Measurements from ENCODE around the gene PTPDC1. TPM values are rescaled to one million over a fixed set of nuclear protein-coding genes. Genes with fewer than 3 reads are reported as not detected.
"Not testable (repeated sequence)": the region's sequence is repeated elsewhere in the genome, so short reads cannot be mapped to it uniquely, and the experiment has no call there.

PTPDC1 gene
- total and polyA plus RNA-seq, 5 experiments from 2014 or later: 1.9 to 10.2 (median 4.9) TPM

- H3K4me3 Mint-ChIP-seq: no peak overlapping the region
- ATAC-seq: no peak
- no peaks in the 10 kb centered on the region for H3K9me3 Mint-ChIP-seq
- peaks cover under 1 to 30% (median 19%) of the 10 kb centered on the region in 3 donors for H3K36me3 Mint-ChIP-seq
- no peaks in the 10 kb centered on the region for H3K27me3 Mint-ChIP-seq
- H3K27ac Mint-ChIP-seq: peak overlapping the region in 2 of 10 donors; percentile 9 to 58
- POLR2A ChIA-PET: no interaction called here
- peaks cover 8 to 17% (median 12%) of the 10 kb centered on the region in 4 donors for H3K4me1 Mint-ChIP-seq
- DNase-seq: no peak
These were observed 16.1 kb downstream of the PTPDC1 start for GRCh38 chr9:94100152-94100879.

GRCh38 chr9:94101162-94101853 is 17.0 kb downstream of the PTPDC1 start:
- DNase-seq (no peak), ATAC-seq (no peak)
- peaks cover 0 to 22% (median 18%) of the 10 kb centered on the region in 3 donors for H3K36me3 Mint-ChIP-seq
- peaks cover 8 to 17% (median 12%) of the 10 kb centered on the region in 4 donors for H3K4me1 Mint-ChIP-seq
- no peak overlapping the region for H3K4me3 Mint-ChIP-seq
- H3K9me3 Mint-ChIP-seq: no peaks in the 10 kb centered on the region
- H3K27ac Mint-ChIP-seq: peak overlapping the region in 3 of 10 donors; percentile 6 to 33 (median 9)
- H3K27me3 Mint-ChIP-seq: no peaks in the 10 kb centered on the region
- POLR2A ChIA-PET: no interaction called here

GRCh38 chr9:94108584-94108983 is 24.3 kb downstream of the PTPDC1 start:
- POLR2A ChIA-PET: no interaction called here

GRCh38 chr9:94110821-94111252 is 26.6 kb downstream of the PTPDC1 start:
- Mint-ChIP-seq H3K4me1 (peaks cover 0 to 7% (median under 1%) of the 10 kb centered on the region in 4 donors), H3K27me3 (no peaks in the 10 kb centered on the region), H3K4me3 (no peak overlapping the region), H3K9me3 (peaks cover 0 to 4% (median 0%) of the 10 kb centered on the region in 9 donors), H3K36me3 (peaks cover 0 to 2% (median 0%) of the 10 kb centered on the region in 3 donors), H3K27ac (no peak overlapping the region)
- ATAC-seq: no peak
- POLR2A ChIA-PET: no interaction called here
- no peak for DNase-seq

More at GRCh38 chr9:94108584-94108983, 24.3 kb downstream of the PTPDC1 start:
- Mint-ChIP-seq H3K27me3 (no peaks in the 10 kb centered on the region), H3K9me3 (peaks cover 0 to 4% (median 0%) of the 10 kb centered on the region in 9 donors), H3K36me3 (peaks cover 0 to 6% (median 2%) of the 10 kb centered on the region in 3 donors), H3K4me3 (no peak overlapping the region), H3K27ac (no peak overlapping the region), H3K4me1 (peaks cover 0 to 7% (median 2%) of the 10 kb centered on the region in 4 donors)
- no peak for ATAC-seq
- DNase-seq: no peak

GRCh38 chr9:94111446-94111845 is 27.2 kb downstream of the PTPDC1 start:
- no peaks in the 10 kb centered on the region for H3K27me3 Mint-ChIP-seq
- H3K4me1 Mint-ChIP-seq: peaks cover 0 to 7% (median under 1%) of the 10 kb centered on the region in 4 donors
- H3K27ac Mint-ChIP-seq: no peak overlapping the region
- no peak overlapping the region for H3K4me3 Mint-ChIP-seq
- peaks cover 0 to 4% (median 0%) of the 10 kb centered on the region in 9 donors for H3K9me3 Mint-ChIP-seq
- H3K36me3 Mint-ChIP-seq: peaks cover 0 to 2% (median 0%) of the 10 kb centered on the region in 3 donors
- POLR2A ChIA-PET: no interaction called here
- ATAC-seq: no peak
- DNase-seq: no peak

GRCh38 chr9:94112716-94113465 is 28.6 kb downstream of the PTPDC1 start:
- POLR2A ChIA-PET: no interaction called here
- H3K4me1 Mint-ChIP-seq: peaks cover 0 to 7% (median under 1%) of the 10 kb centered on the region in 4 donors
- peaks cover 0 to 4% (median 0%) of the 10 kb centered on the region in 9 donors for H3K9me3 Mint-ChIP-seq
- H3K27me3 Mint-ChIP-seq: no peaks in the 10 kb centered on the region
- ATAC-seq (no peak), DNase-seq (no peak)
- H3K4me3 Mint-ChIP-seq: no peak overlapping the region
- H3K27ac Mint-ChIP-seq: no peak overlapping the region
- H3K36me3 Mint-ChIP-seq: peaks cover 0 to 2% (median 0%) of the 10 kb centered on the region in 3 donors

- H3K36me3 Mint-ChIP-seq: peaks cover 8 to 22% (median 12%) of the 10 kb centered on the region in 3 donors
- H3K4me1 Mint-ChIP-seq, H3K4me3 Mint-ChIP-seq, H3K9me3 Mint-ChIP-seq, POLR2A ChIA-PET, H3K27me3 Mint-ChIP-seq, DNase-seq, ATAC-seq, H3K27ac Mint-ChIP-seq: not testable (repeated sequence)
These were observed 35.8 kb downstream of the PTPDC1 start for GRCh38 chr9:94120088-94120487.

- peaks cover 8 to 27% (median 12%) of the 10 kb centered on the region in 3 donors for H3K36me3 Mint-ChIP-seq
- H3K4me1 Mint-ChIP-seq: no peaks in the 10 kb centered on the region
- DNase-seq: no peak
- no peaks in the 10 kb centered on the region for H3K27me3 Mint-ChIP-seq
- POLR2A ChIA-PET: no interaction called here
- no peak for ATAC-seq
- no peak overlapping the region for H3K4me3 Mint-ChIP-seq
- H3K27ac Mint-ChIP-seq: no peak overlapping the region
- peaks cover 0 to 9% (median 5%) of the 10 kb centered on the region in 9 donors for H3K9me3 Mint-ChIP-seq
These were observed 36.7 kb downstream of the PTPDC1 start for GRCh38 chr9:94120854-94121376.

- H3K27ac Mint-ChIP-seq: no peak overlapping the region
- H3K27me3 Mint-ChIP-seq: no peaks in the 10 kb centered on the region
- ATAC-seq: no peak
- no peaks in the 10 kb centered on the region for H3K4me1 Mint-ChIP-seq
- H3K36me3 Mint-ChIP-seq: peaks cover 9 to 45% (median 29%) of the 10 kb centered on the region in 3 donors
- no peak overlapping the region for H3K4me3 Mint-ChIP-seq
- POLR2A ChIA-PET: no interaction called here
- H3K9me3 Mint-ChIP-seq: peaks cover 13 to 51% (median 30%) of the 10 kb centered on the region in 9 donors
- no peak for DNase-seq
These were observed 42.6 kb downstream of the PTPDC1 start for GRCh38 chr9:94126844-94127243.

- POLR2A ChIA-PET: no interaction called here
- no peak overlapping the region for H3K4me3 Mint-ChIP-seq
- no peaks in the 10 kb centered on the region for H3K4me1 Mint-ChIP-seq
- H3K27ac Mint-ChIP-seq: no peak overlapping the region
- no peak for ATAC-seq
- peaks cover 0 to 1% (median 0%) of the 10 kb centered on the region in 5 donors for H3K27me3 Mint-ChIP-seq
- no peak for DNase-seq
- H3K36me3 Mint-ChIP-seq: peaks cover 6 to 44% (median 29%) of the 10 kb centered on the region in 3 donors
- H3K9me3 Mint-ChIP-seq: peaks cover 13 to 51% (median 30%) of the 10 kb centered on the region in 9 donors
These were observed 43.5 kb downstream of the PTPDC1 start for GRCh38 chr9:94127806-94128205.

- Mint-ChIP-seq H3K4me3 (no peak overlapping the region), H3K4me1 (no peaks in the 10 kb centered on the region), H3K27ac (no peak overlapping the region), H3K27me3 (peaks cover 0 to 1% (median 0%) of the 10 kb centered on the region in 5 donors), H3K36me3 (peaks cover 6 to 39% (median 29%) of the 10 kb centered on the region in 3 donors), H3K9me3 (peaks cover 13 to 51% (median 30%) of the 10 kb centered on the region in 9 donors)
- ATAC-seq: no peak
- POLR2A ChIA-PET: no interaction called here
- DNase-seq: no peak
These were observed 44.3 kb downstream of the PTPDC1 start for GRCh38 chr9:94128580-94128979.

- DNase-seq: no peak
- H3K27ac Mint-ChIP-seq: no peak overlapping the region
- POLR2A ChIA-PET: no interaction called here
- H3K27me3 Mint-ChIP-seq: peaks cover 0 to 1% (median 0%) of the 10 kb centered on the region in 5 donors
- peaks cover 0 to 8% (median 3%) of the 10 kb centered on the region in 9 donors for H3K9me3 Mint-ChIP-seq
- H3K4me3 Mint-ChIP-seq: no peak overlapping the region
- ATAC-seq: no peak
- peaks cover 2 to 9% (median 7%) of the 10 kb centered on the region in 4 donors for H3K4me1 Mint-ChIP-seq
- H3K36me3 Mint-ChIP-seq: peaks cover 0 to 2% (median 0%) of the 10 kb centered on the region in 3 donors
These were observed 50.4 kb downstream of the PTPDC1 start for GRCh38 chr9:94134629-94135028.
